Measurements from ENCODE around the gene RASA3. TPM values are rescaled to one million over a fixed set of nuclear protein-coding genes. Genes with fewer than 3 reads are reported as not detected.
A peak's percentile ranks its signal among the peaks of the same experiment; 100 is the strongest.

Gene RASA3
- total RNA-seq, 1 donor from 2014 or later = 9.3 TPM

DNA sequence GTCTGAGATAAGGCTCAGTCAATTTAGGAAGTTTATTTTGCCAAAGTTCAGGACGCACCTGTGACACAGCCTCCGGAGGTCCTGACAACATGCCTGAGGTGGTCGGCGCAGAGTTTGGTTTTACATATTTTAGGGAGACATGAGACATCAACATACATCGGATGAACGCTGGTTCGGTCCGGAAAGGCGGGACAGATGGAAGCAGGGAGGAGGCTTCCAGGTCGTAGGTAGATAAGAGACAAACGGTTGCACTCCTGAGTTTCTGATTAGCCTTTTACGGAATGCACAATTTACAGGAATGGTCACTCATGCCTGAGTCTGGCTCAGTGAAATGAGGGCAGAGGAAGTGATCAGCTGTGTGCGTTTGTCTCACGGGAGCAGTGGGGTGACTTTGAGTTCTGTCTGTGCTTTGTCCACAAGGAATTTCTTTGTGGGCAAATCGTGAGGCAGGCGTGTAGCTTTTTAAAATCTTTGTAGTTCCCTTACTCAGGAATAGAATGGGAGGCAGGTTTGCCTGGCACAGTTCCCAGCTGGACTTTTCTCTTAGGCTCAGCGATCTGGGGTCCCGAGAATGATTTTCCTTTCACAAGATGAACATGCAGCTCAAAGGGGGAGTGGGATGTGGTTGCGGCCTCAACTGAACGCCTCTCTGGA, 194.8 kb downstream of the RASA3 start:
- no peak for DNase-seq (ENCODE audit: extremely low spot score, unreplicated experiment)
- H3K27me3 Mint-ChIP-seq = peaks cover 7% of the 10 kb centered on the region
- H3K4me3 Mint-ChIP-seq = no peak overlapping the region
- H3K4me1 Mint-ChIP-seq (ENCODE audit: unreplicated experiment) = peaks cover 19% of the 10 kb centered on the region
- H3K27ac Mint-ChIP-seq = no peak overlapping the region
- H3K9me3 Mint-ChIP-seq = no peaks in the 10 kb centered on the region
- no peaks in the 10 kb centered on the region for H3K36me3 Mint-ChIP-seq
- TF ChIP-seq, protein P1, sequence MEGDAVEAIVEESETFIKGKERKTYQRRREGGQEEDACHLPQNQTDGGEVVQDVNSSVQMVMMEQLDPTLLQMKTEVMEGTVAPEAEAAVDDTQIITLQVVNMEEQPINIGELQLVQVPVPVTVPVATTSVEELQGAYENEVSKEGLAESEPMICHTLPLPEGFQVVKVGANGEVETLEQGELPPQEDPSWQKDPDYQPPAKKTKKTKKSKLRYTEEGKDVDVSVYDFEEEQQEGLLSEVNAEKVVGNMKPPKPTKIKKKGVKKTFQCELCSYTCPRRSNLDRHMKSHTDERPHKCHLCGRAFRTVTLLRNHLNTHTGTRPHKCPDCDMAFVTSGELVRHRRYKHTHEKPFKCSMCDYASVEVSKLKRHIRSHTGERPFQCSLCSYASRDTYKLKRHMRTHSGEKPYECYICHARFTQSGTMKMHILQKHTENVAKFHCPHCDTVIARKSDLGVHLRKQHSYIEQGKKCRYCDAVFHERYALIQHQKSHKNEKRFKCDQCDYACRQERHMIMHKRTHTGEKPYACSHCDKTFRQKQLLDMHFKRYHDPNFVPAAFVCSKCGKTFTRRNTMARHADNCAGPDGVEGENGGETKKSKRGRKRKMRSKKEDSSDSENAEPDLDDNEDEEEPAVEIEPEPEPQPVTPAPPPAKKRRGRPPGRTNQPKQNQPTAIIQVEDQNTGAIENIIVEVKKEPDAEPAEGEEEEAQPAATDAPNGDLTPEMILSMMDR (conservative IDR thresholded peaks at IDR 0.05) = no peak

DNA sequence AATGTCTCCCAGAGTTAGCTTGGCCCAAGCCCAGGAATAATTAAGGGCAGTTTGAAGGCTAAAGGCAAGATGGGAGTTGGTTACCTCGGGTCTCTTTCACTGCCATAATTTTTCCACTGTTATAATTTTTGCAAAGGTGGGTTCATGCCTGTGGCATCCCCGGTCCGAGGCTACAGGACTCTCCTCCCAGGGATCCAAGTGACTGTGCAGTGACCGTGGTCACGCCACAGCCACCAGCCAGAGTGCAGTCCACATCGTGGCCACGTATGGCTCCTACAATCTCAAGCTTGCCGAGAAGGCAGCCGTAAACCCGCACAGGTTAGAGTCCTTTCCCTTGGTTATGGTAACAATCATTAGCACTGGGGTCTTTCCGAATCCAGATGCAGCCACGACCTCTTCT, 195.3 kb downstream of the RASA3 start:
- TF ChIP-seq, protein P1 (conservative IDR thresholded peaks at IDR 0.05) = no peak
- peaks cover 19% of the 10 kb centered on the region for H3K4me1 Mint-ChIP-seq (ENCODE audit: unreplicated experiment)
- H3K36me3 Mint-ChIP-seq = no peaks in the 10 kb centered on the region
- DNase-seq (ENCODE audit: extremely low spot score, unreplicated experiment) = no peak
- no peaks in the 10 kb centered on the region for H3K9me3 Mint-ChIP-seq
- no peak overlapping the region for H3K4me3 Mint-ChIP-seq
- H3K27me3 Mint-ChIP-seq = peaks cover 7% of the 10 kb centered on the region
- no peak overlapping the region for H3K27ac Mint-ChIP-seq

- Mint-ChIP-seq H3K4me1 (ENCODE audit: unreplicated experiment) (peaks cover 19% of the 10 kb centered on the region), H3K27me3 (peaks cover 7% of the 10 kb centered on the region), H3K4me3 (no peak overlapping the region), H3K27ac (peak overlapping the region; percentile 21), H3K36me3 (no peaks in the 10 kb centered on the region), H3K9me3 (no peaks in the 10 kb centered on the region)
- TF ChIP-seq, protein P1 (conservative IDR thresholded peaks at IDR 0.05) = no peak
- no peak for DNase-seq (ENCODE audit: extremely low spot score, unreplicated experiment)
These were observed 196.1 kb downstream of the RASA3 start for GRCh38 chr13:113936166-113936965.

DNA sequence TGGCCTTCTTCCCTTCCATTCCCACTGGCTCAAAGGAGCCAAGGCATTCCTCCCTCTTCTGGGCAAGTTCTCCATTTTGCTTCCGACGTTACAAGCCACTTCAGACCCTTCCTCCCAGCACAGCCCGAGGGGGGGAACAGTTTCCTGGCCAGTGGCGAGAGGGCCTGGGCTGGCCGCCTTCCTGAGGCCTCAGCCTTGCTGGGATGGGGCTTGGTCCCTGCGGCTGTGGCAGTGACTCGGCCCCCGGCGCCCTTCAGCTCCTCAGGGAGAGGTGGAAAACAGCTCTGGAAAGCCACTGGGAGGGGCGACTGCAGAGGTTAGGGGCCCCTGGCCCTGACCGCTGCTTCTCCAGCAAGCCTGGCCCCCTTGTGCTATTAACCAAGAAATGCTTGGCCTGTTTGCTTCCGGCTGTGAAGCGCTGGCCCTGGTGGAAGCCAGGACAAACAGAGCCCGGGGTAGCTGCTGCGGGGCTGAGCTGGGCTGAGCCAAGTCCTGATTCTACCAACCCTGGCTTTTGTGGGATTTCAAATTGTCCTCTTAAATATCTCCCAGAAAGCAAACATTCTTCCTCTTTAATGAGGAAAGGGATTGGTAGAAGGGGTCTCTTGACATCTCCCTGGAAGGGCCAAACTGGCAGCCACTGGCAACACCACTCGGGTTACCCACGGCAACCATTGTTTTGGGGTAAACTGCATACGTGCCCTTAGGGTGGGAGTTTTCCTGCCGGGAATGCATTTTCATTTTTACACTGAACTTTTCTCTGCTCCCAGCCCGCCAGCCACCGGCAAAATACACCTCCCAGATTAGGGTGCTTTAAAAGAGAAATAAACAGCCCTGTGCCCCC, 197.2 kb downstream of the RASA3 start:
- Mint-ChIP-seq H3K4me1 (ENCODE audit: unreplicated experiment) (peaks cover 19% of the 10 kb centered on the region), H3K36me3 (no peaks in the 10 kb centered on the region), H3K4me3 (no peak overlapping the region), H3K9me3 (no peaks in the 10 kb centered on the region), H3K27me3 (peaks cover 7% of the 10 kb centered on the region), H3K27ac (no peak overlapping the region)
- TF ChIP-seq, protein P1 (conservative IDR thresholded peaks at IDR 0.05) = peak; percentile 24
- no peak for DNase-seq (ENCODE audit: extremely low spot score, unreplicated experiment)

- peaks cover 19% of the 10 kb centered on the region for H3K4me1 Mint-ChIP-seq (ENCODE audit: unreplicated experiment)
- no peaks in the 10 kb centered on the region for H3K9me3 Mint-ChIP-seq
- TF ChIP-seq, protein P1 (conservative IDR thresholded peaks at IDR 0.05) = no peak
- peaks cover 7% of the 10 kb centered on the region for H3K27me3 Mint-ChIP-seq
- DNase-seq (ENCODE audit: extremely low spot score, unreplicated experiment) = no peak
- H3K27ac Mint-ChIP-seq = no peak overlapping the region
- no peaks in the 10 kb centered on the region for H3K36me3 Mint-ChIP-seq
- no peak overlapping the region for H3K4me3 Mint-ChIP-seq
These were observed 197.8 kb downstream of the RASA3 start for GRCh38 chr13:113934576-113934975.
